HG03280 (cell line): ENCODE data around the gene TRIM43.
"Not testable (repeated sequence)": the region's sequence is repeated elsewhere in the genome, so short reads cannot be mapped to it uniquely, and the experiment has no call there.

Experiments used
- ATAC-seq: cut with Tn5 transposase; IDR thresholded peaks from one replicate; pipeline ENCODE4 v1.9.1; 2021; ENCODE audit warnings: mild to moderate bottlenecking, moderate library complexity; ENCODE audit not compliant: unreplicated experiment

The TRIM43 gene

DNA sequence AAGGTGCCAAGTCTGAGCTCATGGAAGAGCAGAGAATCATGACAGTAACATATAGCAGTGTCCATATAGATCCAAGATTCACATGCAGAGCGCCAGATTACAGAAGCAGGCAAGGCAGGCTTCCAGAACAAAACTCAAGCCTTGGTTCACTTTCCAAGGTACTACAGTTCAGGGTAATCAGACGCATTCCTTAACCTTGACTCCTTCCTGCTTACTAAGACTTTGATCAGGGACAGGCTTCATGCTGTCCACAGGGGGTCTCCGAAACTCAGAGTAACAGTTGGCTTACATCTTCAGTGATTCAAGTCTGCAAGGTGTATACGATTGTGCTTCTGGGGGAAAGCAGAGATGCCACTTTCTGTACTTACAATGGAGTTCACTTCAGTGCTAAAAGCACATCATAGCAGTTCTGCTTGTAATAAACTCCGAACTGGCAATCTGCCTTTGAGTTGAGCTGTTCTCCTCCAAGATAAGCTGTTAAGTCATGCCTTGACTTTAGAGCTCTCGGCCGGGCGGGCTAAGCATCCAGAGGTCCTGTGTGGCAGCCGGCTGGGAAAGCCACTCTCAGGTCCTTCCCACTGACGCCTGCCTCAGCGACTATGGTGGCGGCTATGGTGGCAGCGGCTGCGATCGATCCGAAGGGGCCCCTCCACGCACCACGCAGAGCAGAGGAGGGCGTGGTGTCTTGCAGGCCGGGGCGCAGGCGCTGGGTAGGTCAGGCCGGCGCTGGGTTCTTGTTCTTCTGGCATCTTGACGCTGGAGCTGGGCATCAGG lies 48.9 kb downstream of the TRIM43 start:
- not testable (repeated sequence) for ATAC-seq

DNA sequence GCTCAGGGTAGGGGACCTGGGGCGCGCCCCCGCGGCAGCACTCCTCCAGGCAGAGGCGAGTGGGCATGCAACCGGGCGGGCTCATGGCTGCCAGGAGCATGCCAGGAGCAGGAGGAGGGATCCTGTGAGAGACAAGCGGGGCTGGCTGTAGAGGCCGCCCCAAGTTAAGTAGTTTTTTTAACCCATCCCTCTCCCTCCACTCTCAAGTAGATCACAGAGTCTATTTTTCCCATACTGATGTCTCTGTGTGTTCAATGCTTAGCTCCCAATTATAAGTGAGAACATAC lies 49.4 kb downstream of the TRIM43 start:
- ATAC-seq = not testable (repeated sequence)

DNA sequence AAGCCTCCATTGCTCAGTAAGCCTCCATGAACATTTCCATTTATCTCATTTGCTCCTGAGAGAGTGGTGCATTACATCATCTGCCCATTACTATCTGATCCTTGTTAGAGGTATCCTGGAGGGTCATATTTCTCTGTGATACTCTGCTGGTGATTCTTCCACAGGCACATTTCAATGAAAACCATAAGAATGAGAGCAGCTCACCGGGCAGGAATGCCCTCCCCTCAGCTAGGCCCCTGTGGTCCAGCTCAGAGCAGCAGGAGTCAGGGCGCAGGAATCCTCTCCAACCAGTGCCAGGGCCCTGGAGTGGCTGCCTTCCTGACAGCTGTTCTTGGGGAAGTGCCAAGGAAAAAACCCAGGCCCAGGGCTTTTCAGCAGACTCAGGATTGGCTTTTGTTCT lies 50.0 kb downstream of the TRIM43 start:
- ATAC-seq = not testable (repeated sequence)

DNA sequence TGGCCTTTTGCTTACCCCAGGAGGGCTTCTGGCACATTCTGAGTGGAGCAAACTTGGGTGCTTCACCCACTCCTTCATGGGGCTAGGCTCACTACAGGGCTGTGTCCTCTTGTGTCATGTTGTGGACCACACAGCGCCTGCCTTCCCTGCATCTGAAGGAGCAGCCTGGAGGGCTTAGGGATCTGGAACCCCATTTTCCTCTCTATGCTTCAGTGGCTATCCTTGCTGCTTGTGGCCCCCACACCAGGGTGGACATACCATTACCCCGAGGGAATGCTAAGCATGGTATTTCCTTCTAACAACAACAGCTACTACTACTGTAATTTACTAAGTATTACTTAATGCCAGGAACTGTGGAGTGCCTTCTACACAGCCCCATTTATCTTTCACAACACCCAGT lies 50.6 kb downstream of the TRIM43 start:
- ATAC-seq = not testable (repeated sequence)

DNA sequence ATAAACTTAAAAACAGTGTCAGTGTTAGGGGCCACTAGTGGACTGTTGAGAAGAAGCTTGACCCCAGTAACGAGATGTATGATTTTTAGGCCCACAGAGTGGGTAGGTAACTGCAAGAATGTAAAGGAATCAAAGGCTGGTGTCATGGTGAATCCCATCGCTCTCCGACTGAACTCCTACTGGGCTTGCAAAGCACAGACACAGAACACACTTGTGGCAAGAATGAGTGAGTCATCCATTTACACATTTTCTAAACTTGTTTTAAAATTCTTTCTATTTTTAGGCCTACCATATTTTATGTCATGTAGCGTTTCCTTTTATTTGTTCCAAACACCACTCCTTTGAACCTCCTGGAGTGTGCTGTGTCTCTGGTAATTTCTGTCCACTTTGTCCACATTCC lies 51.1 kb downstream of the TRIM43 start:
- ATAC-seq = not testable (repeated sequence)

DNA sequence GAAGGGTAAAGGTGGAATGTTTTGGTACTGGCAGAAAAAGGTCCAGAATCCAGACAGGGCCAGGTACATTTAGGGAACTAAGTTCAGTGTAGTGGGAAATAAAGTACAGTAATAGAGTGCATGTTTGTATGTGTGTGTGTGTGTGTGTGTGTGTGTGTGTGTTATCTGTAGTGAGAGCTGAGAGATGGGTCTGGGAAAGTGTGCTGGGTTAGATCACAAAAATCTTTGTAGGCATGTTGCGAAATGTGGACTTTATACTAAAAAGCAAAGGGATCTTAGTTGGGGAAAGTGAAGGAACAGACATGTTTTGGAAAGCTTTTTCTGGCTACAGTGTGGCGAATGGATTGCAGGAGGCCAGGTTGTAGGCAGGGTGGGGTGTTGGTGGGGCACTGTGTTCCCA lies 53.5 kb downstream of the TRIM43 start:
- ATAC-seq = not testable (repeated sequence)

DNA sequence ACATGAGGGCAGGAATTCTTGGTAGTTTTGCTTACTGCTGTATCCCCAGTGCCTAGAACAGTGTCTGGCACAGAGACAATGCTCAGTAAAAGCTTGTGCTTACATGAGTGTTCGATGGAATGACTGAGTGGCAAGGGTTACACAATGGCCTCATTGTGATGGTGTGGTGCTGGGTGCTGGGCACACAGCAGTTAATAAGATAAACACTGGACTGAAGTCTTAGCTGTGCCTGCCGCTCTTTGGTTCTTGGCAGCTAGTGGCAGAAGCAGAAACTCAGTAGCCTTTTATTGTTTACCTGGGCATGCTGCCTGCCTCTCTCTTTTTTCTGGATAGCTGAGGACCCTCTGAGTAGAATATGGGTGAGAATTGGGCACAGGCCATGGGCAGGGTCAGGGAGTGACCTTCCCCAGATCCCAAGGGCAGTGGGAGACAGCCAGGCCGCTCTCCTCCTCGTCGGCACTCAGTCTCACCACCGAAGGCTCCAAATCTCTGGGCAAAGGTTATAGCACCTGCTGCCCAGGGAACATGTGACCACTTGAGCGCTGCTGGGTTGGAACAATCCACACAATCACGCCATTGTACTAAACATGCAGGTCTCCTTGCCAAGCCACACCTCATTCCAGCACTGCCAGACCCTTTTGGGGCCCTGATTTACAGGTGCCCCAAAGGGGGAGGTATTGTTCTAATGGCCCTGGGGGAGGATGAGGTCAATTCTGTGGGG lies 54.6 kb downstream of the TRIM43 start:
- not testable (repeated sequence) for ATAC-seq

DNA sequence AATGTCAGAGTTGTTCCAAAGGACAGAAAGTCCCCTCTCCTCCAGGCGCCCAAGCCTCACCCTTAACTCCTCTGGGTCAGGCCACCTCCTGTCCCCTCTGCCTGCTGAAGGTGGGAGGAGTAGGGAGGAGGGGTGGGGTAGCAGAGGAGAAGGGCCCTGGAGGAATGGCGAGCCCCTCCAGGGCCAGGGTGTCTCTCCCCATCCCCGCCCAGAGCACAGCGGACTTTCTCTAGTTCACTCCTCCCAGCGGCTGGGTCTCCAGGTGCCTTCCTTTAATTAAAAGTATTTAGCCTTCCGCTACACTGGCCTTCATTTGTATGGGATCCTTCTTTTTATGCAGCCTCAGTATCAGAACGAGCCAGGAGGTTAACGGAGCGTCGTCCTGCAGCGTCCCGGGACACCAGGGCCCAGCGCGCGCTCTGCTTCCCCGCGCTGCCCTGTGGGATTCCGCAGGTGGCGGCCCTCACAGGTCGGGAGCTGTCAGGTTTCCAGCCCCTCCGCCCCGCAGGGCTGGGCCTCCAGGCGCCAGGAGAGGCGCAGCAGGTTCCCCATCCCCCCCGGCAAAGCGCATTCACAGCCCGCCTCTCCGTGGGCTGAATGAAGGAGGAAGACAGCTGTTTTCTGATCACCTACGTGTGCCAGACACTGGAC lies 57.2 kb downstream of the TRIM43 start:
- ATAC-seq = not testable (repeated sequence)
